Umbilical cord (tissue), 2 donors: ENCODE measurements around the gene CLCA4. TPM values are rescaled to one million over a fixed set of nuclear protein-coding genes. Genes with fewer than 3 reads are reported as not detected.

ENCODE experiments used
- DNase-seq: peaks from one replicate; pipeline ENCODE4 v3.0.0-alpha.2; 2015; ENCODE audit warnings: low spot score
- total RNA-seq: library from RNA; depleted of rRNA; stranded (reverse); fragments of >200 nt; gene quantifications from one replicate; pipeline ENCODE4 v1.2.3, GENCODE V29; 2014; ENCODE audit warnings: low replicate concordance; ENCODE audit not compliant: insufficient read depth

CLCA4 gene, protein sequence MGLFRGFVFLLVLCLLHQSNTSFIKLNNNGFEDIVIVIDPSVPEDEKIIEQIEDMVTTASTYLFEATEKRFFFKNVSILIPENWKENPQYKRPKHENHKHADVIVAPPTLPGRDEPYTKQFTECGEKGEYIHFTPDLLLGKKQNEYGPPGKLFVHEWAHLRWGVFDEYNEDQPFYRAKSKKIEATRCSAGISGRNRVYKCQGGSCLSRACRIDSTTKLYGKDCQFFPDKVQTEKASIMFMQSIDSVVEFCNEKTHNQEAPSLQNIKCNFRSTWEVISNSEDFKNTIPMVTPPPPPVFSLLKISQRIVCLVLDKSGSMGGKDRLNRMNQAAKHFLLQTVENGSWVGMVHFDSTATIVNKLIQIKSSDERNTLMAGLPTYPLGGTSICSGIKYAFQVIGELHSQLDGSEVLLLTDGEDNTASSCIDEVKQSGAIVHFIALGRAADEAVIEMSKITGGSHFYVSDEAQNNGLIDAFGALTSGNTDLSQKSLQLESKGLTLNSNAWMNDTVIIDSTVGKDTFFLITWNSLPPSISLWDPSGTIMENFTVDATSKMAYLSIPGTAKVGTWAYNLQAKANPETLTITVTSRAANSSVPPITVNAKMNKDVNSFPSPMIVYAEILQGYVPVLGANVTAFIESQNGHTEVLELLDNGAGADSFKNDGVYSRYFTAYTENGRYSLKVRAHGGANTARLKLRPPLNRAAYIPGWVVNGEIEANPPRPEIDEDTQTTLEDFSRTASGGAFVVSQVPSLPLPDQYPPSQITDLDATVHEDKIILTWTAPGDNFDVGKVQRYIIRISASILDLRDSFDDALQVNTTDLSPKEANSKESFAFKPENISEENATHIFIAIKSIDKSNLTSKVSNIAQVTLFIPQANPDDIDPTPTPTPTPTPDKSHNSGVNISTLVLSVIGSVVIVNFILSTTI
- total RNA-seq: 2.9 TPM

DNA sequence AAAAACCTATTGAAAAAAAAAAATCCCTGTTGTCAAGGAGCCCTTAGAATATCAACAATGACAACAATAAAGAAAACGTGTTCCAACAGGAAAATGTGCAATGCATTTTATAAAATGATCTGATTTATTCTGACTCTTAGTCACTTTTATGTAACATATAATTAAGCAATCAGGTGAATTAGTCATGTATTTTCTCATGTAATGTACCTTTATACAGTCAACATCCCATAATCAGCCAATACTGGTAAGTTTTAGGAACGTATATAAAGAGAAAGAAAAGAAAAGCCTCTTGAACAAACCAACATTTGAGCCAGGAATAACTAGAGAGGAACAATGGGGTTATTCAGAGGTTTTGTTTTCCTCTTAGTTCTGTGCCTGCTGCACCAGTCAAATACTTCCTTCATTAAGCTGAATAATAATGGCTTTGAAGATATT lies at the start of gene CLCA4:
Gene CLCA4, plus strand, starts transcription at position 292 of the 435 bp plus-strand sequence. Its CDS starts 42 bp downstream, at position 334.
- DNase-seq: no peak

DNA sequence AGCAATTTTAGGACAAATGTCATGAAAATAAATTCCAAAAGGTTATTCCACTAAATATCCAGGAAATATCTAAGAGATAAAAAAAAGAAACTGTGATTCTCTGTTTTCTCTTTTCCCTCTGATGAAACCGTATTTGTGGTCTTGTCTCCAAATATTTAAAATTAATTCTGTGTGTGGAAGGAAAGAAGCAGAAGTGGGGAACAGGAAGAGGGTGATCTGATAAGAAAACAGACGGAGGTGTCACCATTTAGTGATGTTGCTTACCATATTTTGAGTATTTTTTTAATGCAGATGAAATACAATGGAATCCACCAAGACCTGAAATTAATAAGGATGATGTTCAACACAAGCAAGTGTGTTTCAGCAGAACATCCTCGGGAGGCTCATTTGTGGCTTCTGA lies 48.6 kb upstream of the CLCA4 start:
- DNase-seq: no peak

DNA sequence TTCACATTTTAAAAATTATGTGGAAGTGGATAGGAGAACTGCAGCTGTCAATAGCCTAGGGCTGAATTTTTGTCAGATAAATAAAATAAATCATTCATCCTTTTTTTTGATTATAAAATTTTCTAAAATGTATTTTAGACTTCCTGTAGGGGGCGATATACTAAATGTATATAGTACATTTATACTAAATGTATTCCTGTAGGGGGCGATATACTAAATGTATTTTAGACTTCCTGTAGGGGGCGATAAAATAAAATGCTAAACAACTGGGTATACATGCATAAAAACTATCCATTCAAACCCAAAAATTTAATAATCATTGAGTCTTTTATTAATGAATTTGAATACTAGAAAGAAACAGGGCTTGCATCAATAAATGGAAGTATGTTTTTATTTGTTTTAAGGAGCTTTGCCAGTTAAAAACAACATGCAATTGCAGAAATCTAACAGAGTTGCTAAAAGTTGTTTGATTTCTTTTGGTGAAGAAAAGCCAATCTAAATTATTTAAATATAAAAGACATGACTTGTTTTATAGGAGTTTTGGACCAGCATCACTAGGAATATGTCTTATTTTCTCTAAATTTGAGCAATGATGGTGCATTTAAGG lies 46.8 kb upstream of the CLCA4 start:
- DNase-seq: no peak

DNA sequence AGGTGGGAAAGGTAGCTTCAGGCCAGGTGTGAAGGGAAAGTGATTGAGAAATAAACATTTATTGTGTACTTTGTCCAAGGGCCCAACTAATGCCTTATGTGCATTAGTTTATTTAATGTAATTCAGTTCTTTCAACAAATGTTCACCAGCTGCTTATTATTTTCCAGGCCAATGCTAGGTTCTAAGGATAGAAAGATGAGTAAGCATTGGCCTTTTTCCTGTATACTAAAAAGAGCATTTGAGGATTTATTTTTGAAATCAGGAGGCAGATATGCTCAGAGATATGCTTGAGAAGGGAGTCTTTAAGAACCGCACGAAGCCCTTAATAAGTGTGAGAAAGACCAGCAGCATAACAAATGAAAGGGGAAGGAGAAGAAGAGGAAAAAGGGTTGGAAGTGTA lies 46.2 kb upstream of the CLCA4 start:
- peak; percentile 87 for DNase-seq

DNA sequence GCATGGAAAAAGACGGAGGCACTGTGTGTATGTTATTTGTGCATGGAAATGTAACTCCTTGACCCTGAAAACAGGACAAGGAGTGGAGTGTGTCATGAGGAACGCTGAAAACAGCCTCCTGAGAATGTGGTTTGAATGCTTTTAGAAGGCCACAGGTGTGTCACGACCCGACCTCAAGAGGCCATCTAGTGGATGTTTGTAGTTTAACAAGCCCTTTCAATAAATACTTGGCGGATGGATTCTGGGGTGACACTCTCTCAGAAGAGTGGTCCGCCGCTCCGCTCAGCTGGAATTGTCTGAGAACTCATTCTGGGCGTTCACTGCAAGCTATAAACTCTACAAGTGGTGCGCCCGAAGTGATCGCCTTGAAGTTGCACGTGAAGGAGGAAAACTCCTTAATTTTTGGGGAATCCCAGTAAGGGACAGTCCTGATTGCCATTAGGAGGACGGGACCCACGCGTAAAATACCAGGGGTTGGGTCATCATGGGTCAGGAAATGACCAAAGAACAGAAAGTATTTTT lies 44.7 kb upstream of the CLCA4 start:
- DNase-seq: peak; percentile 52

DNA sequence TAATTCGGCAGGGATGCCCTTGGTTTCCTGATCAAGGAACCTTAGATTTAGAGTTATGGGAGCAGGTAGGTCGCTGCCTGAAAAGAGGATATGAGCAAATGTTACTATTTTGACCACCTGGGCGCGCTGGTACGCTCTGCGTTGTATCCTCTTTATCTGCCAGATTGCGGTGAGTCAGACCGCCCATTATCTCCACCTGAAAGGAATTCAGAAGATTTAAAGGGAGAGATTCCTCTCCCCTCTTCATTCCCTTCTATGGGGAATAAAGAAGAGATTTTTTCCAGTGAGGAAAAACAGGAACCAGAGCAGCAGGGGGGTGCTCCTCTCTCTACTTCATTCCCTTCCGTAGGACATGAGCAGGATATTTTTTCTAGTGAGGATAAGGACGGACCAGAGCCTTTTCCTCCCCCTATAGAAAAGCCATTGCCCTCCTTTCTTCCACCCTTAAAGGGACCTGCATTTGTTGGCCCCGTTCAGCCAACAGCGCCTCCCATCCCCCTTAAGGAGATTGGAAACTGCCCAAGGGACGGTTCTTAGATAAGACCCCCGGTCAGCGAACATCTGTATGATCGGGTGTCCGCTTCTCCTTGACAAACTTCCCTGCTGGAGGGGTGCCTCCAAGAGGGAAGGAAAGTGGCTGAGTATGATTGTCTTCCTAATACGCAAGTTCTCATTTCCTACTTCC lies 44.0 kb upstream of the CLCA4 start:
- DNase-seq: peak; percentile 81

DNA sequence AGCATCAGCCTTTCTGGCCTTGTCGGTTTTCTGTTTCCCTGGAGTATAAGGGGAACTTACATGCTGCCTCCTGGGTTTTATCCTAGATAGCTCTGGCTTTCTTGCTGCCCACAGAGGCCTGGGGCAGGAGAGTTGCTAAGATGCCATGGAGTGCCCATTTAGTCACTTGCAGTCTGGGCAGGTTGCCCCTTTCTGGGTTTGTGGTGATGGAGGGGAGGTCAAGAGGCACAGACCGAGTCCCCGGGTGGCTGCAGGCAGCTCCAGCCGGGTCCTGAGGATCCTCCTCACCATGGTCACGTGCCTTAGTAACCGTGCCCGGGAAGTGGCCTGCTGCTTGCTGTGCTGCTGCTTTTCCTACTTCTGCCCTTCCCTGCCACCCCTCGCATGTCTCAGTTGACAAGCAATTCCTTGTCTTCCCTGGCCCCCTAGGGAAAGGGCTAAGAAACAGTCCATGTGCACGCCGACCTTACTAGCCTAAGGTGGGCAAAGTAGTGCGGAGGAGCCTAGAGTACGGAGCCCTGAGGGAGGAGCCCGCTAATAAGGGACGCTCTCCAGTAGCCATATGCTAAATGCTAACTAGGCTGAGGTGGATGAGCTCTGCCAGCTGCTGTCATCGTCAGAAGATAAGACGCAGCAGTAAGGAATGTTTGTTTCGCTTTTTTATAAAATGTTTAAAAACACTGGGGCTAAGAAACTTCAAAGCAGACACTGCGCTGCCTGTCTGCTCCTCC lies 43.3 kb upstream of the CLCA4 start:
- peak; percentile 90 for DNase-seq

DNA sequence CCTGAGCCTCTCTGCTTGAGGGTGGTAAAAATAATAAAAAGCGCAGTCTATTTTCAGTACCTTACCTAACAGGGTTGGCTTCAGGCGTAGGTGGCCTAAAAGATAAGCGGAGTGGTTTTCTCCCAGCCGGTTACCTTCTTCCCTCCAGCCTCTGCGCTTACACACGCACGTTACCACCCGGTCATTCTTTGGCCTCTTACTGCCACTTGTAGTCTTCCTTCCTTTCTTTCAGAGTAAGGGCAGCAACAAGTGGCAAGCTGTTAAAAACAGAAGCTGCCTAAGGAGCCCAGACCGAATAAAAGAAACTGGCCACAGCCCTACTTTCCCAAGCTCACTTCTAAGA lies 42.8 kb upstream of the CLCA4 start:
- no peak for DNase-seq

DNA sequence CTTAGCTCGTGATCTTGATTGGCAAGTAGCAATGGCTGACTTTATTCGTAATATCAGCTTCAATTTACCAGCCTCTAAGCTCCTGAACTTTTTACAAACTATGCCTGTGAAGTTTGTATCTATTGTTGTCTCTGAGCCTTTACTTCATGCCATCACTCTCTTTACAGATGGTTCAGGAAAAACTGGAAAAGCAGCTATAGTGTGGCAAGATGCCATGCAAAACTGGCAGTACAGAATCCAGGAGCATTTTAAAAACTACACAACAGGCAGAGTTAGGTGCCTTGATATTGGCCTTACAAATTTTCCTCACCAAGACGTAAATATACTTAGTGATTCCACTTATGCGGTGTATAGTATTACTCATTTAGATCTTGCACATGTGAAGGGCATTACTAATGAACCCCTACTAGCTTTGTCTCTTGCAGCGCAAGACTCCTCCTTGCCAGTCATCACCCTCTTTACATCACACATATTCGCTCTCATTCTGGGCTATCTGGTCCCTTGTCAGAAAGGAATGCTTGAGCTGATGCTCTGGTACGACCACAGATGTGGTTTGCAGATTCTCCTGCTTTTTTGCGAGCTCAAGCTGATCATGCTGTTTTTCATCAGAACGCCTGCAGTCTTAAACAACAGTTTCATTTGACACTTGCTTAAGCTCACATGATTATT lies 41.8 kb upstream of the CLCA4 start:
- DNase-seq: peak; percentile 86

DNA sequence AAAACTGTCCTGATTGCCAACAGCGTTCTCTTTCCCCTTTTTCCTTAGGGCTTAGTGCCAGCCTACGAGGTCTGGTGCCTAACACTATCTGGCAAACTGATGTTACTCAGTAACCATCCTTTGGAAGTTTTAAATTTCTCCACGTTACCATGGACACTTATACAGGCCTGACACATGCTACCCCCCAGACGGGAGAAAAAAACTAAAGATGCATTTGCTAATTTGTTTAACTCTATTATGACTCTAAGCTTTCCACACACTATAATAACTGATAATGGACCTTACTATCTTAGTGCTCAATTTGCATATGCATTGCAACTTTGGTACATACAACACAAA lies 41.3 kb upstream of the CLCA4 start:
- DNase-seq: no peak

DNA sequence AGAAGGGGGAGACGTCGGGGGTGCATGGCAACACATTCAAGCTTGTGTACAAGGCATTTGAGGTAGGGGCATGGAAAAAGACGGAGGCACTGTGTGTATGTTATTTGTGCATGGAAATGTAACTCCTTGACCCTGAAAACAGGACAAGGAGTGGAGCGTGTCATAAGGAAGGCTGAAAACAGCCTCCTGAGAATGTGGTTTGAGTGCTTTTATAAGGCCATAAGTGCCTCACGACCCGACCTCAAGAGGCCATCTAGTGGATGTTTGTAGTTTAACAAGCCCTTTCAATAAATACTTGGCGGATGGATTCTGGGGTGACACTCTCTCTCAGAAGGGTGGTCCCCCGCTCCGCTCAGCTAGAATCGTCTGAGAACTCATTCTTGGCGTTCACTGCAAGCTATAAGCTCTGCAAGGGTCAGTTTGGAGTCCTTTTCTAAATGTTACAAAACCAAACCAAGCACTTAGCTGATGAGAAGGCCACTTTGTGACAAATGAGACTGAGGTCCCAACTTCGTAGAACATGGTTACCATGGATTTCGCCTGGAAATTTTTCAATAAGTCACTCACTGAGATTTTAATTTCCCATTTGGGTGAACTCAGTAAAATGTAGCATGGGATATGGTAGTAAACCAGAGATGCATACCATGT lies 38.8 kb upstream of the CLCA4 start:
- no peak for DNase-seq

DNA sequence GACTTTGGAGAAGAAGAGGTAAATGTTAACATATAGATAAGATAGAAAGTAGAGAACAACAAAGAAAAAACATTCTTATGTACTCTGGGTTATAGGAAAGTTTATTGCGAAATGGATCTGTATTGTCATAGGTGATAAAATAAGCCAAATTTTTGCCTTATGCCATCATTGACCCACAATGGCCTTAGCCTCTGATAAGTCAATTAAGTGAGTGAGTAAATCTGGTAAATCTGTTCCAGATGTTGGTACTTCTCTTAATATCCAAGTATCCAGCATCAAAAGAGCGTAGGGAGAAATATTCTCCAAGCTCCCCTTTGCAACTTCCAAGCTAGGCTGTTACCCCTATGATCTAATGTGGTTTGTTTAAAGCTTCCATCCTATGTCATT lies 38.3 kb upstream of the CLCA4 start:
- DNase-seq: peak; percentile 48

DNA sequence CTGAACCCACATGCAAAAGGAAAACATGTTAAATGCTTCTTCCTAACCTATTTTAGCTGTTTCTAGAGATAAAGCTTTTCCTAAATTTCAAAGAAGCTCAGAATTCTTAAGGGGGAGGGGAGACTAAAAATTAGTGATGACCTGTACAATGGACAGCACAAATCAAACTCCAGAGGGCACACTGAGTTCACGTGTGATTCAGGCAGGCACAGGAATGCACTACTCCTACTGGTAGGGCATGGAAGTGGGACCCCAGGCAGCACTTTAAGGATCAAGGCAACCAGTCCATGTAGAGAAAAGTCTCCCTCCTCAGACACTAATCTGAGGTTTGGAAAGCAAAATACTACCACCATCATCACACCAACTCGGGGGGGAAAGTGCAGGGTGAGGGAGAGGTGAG lies 31.3 kb upstream of the CLCA4 start:
- no peak for DNase-seq

DNA sequence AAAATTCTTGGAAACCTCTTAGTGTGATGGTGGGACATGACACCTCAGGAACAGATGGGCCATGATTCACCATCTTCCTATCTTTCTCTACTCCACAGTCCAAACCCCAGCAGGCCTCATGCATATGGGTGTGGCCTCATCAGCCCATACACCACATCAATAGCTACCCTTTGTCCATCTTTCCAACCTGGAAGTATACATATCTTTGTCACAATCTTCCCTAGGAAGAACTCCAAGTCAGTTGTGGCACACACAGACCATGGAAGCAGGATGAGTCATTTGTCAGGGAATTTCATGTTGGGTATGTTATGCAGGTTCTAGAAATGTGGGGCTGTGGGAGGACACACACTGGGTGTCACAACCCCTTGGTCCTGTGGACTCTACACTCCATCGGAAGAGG lies 30.5 kb upstream of the CLCA4 start:
- no peak for DNase-seq

DNA sequence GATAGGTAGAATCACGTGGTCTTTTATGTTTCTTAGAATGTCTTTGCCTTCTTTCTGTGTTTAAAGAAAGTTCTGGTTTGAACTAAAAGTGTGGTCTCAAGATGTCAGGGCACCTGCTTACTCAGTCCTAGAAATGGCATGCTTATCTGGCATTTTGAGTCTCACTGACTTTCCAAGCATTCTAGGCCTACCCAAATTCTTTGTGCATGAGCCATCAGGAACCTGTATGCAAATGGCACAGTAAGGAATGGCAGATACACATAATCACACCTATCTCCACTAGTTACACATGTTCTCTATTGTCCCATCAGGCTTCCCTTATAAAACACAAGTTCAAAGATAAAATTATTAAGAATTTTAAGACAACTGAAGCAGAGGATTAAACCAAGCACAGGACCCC lies 29.5 kb upstream of the CLCA4 start:
- DNase-seq: no peak

DNA sequence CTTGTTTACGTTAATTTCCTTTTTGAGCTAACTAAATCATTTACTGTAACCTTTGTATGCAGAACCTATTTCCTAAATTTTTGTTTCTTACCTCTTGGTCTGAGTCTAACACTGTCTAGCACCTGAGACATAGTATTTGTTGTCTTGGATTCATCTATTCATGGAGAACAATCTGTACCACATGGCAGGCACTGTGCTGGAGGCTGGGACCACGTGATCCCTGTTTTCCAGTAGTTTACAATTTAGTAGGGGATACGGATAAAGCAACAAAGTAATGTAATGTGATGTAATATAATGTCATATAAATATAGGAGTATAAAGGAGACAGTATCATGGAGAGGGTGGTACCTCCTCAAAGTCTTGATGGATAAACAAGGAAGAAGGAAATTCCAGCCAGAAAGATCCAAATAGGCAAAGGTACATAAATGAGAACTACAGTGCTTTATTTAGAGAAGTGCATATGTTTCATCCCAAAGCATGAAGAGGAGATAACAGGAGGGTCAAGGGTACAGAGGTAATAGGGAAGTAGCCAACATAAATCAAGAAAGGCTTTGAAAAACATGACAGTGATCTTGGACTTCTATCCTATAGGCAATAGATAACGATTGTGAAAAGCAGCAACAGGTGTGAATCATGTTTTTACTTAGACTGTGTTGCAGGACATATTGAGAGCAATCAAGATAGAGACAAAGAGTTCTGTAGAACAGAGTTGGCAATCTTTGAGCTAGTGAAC lies 25.9 kb upstream of the CLCA4 start:
- no peak for DNase-seq

DNA sequence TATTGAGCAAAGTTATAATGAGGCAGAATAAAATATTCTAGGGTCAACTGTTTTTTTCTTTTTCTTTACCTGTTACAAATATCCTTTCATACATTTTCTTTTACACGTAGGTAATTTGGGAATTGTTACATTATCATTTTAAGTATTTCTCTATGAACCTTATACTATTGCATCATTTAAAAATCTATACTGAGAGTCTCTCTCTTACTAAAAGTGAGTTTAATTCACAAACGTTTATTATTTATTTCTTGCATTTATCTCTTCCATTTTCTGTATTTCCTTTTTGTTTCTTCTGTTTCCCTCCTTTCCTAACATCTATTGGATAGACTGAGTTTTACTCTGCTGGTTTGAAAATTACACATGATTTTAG lies 25.4 kb upstream of the CLCA4 start:
- no peak for DNase-seq

DNA sequence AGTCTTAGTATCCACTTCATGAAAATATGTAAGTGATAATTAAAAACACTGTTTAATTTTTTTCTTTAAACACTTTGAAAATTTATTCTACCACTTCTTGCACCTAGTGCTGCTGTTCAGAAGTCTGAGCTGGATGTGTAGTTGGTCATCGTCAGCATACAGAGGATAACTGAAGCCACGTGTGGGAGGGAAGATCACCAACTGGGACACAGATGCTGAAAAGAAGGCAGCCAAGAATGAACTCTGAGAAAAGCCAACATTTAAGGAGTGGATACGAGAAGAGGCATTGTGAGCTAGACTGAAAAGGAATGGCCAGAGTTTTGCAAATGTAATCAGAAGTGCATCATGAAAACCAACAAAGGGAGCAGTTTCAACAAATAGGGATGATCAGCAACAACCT lies 24.6 kb upstream of the CLCA4 start:
- DNase-seq: no peak

DNA sequence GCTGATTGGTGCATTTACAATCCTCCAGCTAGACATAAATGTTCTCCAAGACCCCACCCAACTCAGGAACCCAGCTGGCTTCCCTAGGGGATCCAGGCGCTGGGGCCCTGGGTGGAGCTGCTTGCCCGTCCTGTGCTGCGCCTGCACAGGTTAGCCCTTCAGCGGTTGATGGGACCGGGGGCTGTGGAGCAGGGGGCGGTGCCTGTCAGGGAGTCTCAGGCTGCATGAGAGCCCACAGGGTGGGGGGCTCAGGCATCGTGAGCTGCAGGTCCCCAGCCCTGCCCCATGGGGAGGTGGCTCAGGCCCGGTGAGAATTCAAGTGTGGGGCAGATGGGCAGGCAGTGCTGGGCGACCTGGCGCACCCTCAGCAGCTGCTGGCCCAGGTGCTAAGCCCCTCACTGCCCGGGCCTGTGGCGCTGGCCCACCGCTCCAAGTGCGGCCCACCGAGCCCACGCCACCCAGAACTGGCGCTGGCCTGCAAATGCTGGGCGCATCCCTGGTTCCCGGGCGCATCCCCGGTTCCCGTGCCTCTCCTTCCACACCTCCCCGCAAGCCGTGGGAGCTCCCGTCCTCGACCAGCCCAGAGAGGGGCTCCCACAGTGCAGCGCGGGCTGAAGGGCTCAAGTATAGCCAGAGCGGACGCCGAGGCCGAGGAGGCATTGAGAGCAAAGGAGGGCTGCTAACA lies 23.1 kb upstream of the CLCA4 start:
- no peak for DNase-seq
